DOHH2 (cell line): ENCODE results near the gene MAP3K20.

Source experiments
- H3F3A ChIP-seq: fragments of 200-600 bp; sonication (generic), shearing (Covaris generic); 2 replicates; pipeline ENCODE4 v1.6.0; 2016; ENCODE audit warnings: antibody characterized with exemption, mild to moderate bottlenecking; ENCODE audit not compliant: control insufficient read depth, insufficient read depth
- H3K27ac ChIP-seq: fragments of 200-600 bp; sonication (generic); 2 replicates; pipeline ENCODE4 v1.5.1; 2014; ENCODE audit warnings: low read depth, mild to moderate bottlenecking, low read length, moderate library complexity
- H3K27me3 ChIP-seq: fragments of 200-600 bp; sonication (generic); 2 replicates; pipeline ENCODE4 v1.6.1; 2014; ENCODE audit warnings: mild to moderate bottlenecking, low read length, mixed read lengths; ENCODE audit not compliant: control insufficient read depth
- H3K36me3 ChIP-seq: fragments of 200-600 bp; sonication (generic); 2 replicates; pipeline ENCODE4 v1.6.1; 2014; ENCODE audit warnings: mild to moderate bottlenecking, low read length, moderate library complexity, mixed read lengths; ENCODE audit not compliant: control insufficient read depth
- H3K4me1 ChIP-seq: fragments of 200-600 bp; sonication (generic); 2 replicates; pipeline ENCODE4 v1.6.1; 2014; ENCODE audit warnings: mild to moderate bottlenecking, low read length, mixed read lengths; ENCODE audit not compliant: control insufficient read depth
- H3K4me2 ChIP-seq: fragments of 200-600 bp; sonication (generic); 2 replicates; pipeline ENCODE4 v1.6.0; 2014; ENCODE audit warnings: mild to moderate bottlenecking, low read length, moderate library complexity
- H3K4me3 ChIP-seq: fragments of 200-600 bp; sonication (generic); 2 replicates; pipeline ENCODE4 v1.5.1; 2014; ENCODE audit warnings: mild to moderate bottlenecking, low read length, mixed read lengths
- H3K79me2 ChIP-seq: fragments of 200-600 bp; sonication (generic); 2 replicates; pipeline ENCODE4 v1.6.1; 2014; ENCODE audit warnings: mild to moderate bottlenecking, low read length, mixed read lengths; ENCODE audit not compliant: control insufficient read depth
- H3K9me2 ChIP-seq: fragments of 200-600 bp; sonication (generic); replicated peaks from 2 replicates; pipeline ENCODE4 v1.6.1; 2014; ENCODE audit warnings: mild to moderate bottlenecking, low read length, mixed read lengths; ENCODE audit not compliant: control insufficient read depth
- H3K9me3 ChIP-seq: fragments of 200-600 bp; sonication (generic); 2 replicates; pipeline ENCODE4 v1.6.1; 2014; ENCODE audit warnings: antibody characterized with exemption, low read length, mixed read lengths; ENCODE audit not compliant: control insufficient read depth, insufficient read depth
- H4K20me1 ChIP-seq: fragments of 200-600 bp; sonication (generic); 2 replicates; pipeline ENCODE4 v1.6.0; 2014; ENCODE audit warnings: low read depth, mild to moderate bottlenecking, antibody characterized with exemption, low read length, moderate library complexity; ENCODE audit not compliant: control insufficient read depth, insufficient read depth
- CTCF ChIP-seq: fragments of 200-600 bp; sonication (generic); IDR thresholded peaks from one replicate; pipeline ENCODE4 v1.5.1; 2014; ENCODE audit warnings: antibody characterized with exemption, mild to moderate bottlenecking, low read depth, low read length; ENCODE audit not compliant: poor library complexity, severe bottlenecking
- EZH2phosphoT487 ChIP-seq: fragments of 200-600 bp; sonication (generic); IDR thresholded peaks from 2 replicates; pipeline ENCODE4 v1.6.1; 2017; ENCODE audit warnings: borderline replicate concordance, mild to moderate bottlenecking, antibody characterized with exemption, low read length, moderate library complexity, mixed read lengths

Gene MAP3K20

GRCh38 chr2:173231042-173231441 is 155.4 kb downstream of the MAP3K20 start:
- Histone ChIP-seq H3F3A (no peaks in the 10 kb centered on the region), H3K79me2 (no peaks in the 10 kb centered on the region), H3K9me3 (no peaks in the 10 kb centered on the region), H3K4me2 (no peak overlapping the region), H3K4me1 (no peaks in the 10 kb centered on the region), H3K4me3 (no peak overlapping the region), H3K9me2 (no peaks in the 10 kb centered on the region), H3K36me3 (peaks cover 8% of the 10 kb centered on the region), H3K27me3 (no peaks in the 10 kb centered on the region), H3K27ac (no peak overlapping the region), H4K20me1 (no peaks in the 10 kb centered on the region)
- TF ChIP-seq CTCF (no peak), EZH2phosphoT487 (no peak)

- no peaks in the 10 kb centered on the region for H3K4me1 ChIP-seq
- no peaks in the 10 kb centered on the region for H3F3A ChIP-seq
- no peaks in the 10 kb centered on the region for H3K79me2 ChIP-seq
- H3K9me2 ChIP-seq, result no peaks in the 10 kb centered on the region
- no peak overlapping the region for H3K4me3 ChIP-seq
- H3K36me3 ChIP-seq, result peaks cover 8% of the 10 kb centered on the region
- TF ChIP-seq EZH2phosphoT487 (no peak), CTCF (no peak)
- no peaks in the 10 kb centered on the region for H3K9me3 ChIP-seq
- no peaks in the 10 kb centered on the region for H4K20me1 ChIP-seq
- H3K27ac ChIP-seq, result no peak overlapping the region
- no peak overlapping the region for H3K4me2 ChIP-seq
- no peaks in the 10 kb centered on the region for H3K27me3 ChIP-seq
These were observed 155.8 kb downstream of the MAP3K20 start for GRCh38 chr2:173231465-173231864.

GRCh38 chr2:173232956-173233744 is 157.5 kb downstream of the MAP3K20 start:
- Histone ChIP-seq H3K27me3 (no peaks in the 10 kb centered on the region), H3K79me2 (no peaks in the 10 kb centered on the region), H3K4me3 (no peak overlapping the region), H3K27ac (no peak overlapping the region), H3K9me3 (no peaks in the 10 kb centered on the region), H3K36me3 (peaks cover 8% of the 10 kb centered on the region), H3K9me2 (no peaks in the 10 kb centered on the region), H3F3A (no peaks in the 10 kb centered on the region; the same call in 1 of the 2 replicates), H3K4me2 (no peak overlapping the region), H4K20me1 (no peaks in the 10 kb centered on the region), H3K4me1 (no peaks in the 10 kb centered on the region)
- TF ChIP-seq EZH2phosphoT487, result no peak
- TF ChIP-seq CTCF, result no peak
